GM19043 (cell line): Measurements from ENCODE around the gene ZNF333.

Experiments
- ATAC-seq: cut with Tn5 transposase; IDR thresholded peaks from one replicate; pipeline ENCODE4 v1.9.1; 2021; ENCODE audit warnings: low read depth; ENCODE audit not compliant: unreplicated experiment

The ZNF333 gene

GRCh38 chr19:14689598-14690503 is at the start of gene ZNF333:
ZNF333 (plus strand) TSS chr19:14690048; CDS start chr19:14693492, 3,444 bp downstream.
- peak; percentile 86 for ATAC-seq

GRCh38 chr19:14648506-14648905 is 41.3 kb upstream of the ZNF333 start:
- ATAC-seq = no peak

- ATAC-seq = no peak
Observed at GRCh38 chr19:14649020-14649419, 40.8 kb upstream of the ZNF333 start.

- no peak for ATAC-seq
Observed at GRCh38 chr19:14650161-14650560, 39.7 kb upstream of the ZNF333 start.

GRCh38 chr19:14654786-14655560 is 34.9 kb upstream of the ZNF333 start:
- ATAC-seq = no peak

- ATAC-seq = no peak
Observed at GRCh38 chr19:14655726-14656125, 34.1 kb upstream of the ZNF333 start.

GRCh38 chr19:14659874-14660489 is 29.9 kb upstream of the ZNF333 start:
- ATAC-seq = no peak

GRCh38 chr19:14661372-14661924 is 28.4 kb upstream of the ZNF333 start:
- no peak for ATAC-seq

- ATAC-seq = no peak
Observed at GRCh38 chr19:14669940-14670339, 19.9 kb upstream of the ZNF333 start.

GRCh38 chr19:14670408-14670807 is 19.4 kb upstream of the ZNF333 start:
- ATAC-seq = no peak

GRCh38 chr19:14672188-14672872 is 17.5 kb upstream of the ZNF333 start:
- no peak for ATAC-seq

- ATAC-seq = no peak
Observed at GRCh38 chr19:14673088-14673487, 16.8 kb upstream of the ZNF333 start.

- no peak for ATAC-seq
Observed at GRCh38 chr19:14674764-14675163, 15.1 kb upstream of the ZNF333 start, which contains the start of gene ADGRE3. ADGRE3 (minus strand) TSS chr19:14674844; CDS start chr19:14674770, 74 bp downstream.

GRCh38 chr19:14676762-14677161 is 13.1 kb upstream of the ZNF333 start:
- no peak for ATAC-seq

GRCh38 chr19:14677464-14677863 is 12.4 kb upstream of the ZNF333 start:
- ATAC-seq = no peak

GRCh38 chr19:14678199-14678598 is 11.6 kb upstream of the ZNF333 start:
- ATAC-seq = no peak

GRCh38 chr19:14682084-14682483 is 7.8 kb upstream of the ZNF333 start:
- ATAC-seq = no peak

- no peak for ATAC-seq
Observed at GRCh38 chr19:14683439-14683838, 6.4 kb upstream of the ZNF333 start.

GRCh38 chr19:14686411-14686810 is 3.4 kb upstream of the ZNF333 start:
- ATAC-seq = no peak

- ATAC-seq = no peak
Observed at GRCh38 chr19:14694641-14695266, 4.9 kb downstream of the ZNF333 start.
